ENCODE measurements around the gene TTYH3.

TTYH3 gene

GRCh38 chr7:2631946-2632732 lies at the start of gene TTYH3:
Gene TTYH3 (plus strand): TSS chr7:2631986. CDS start chr7:2632156, 170 bp downstream.
- H3K4me3 ChIP-seq (ENCODE audit: low read depth, low read length) = peak within 1 kb of the TSS; percentile 72
- DNase-seq (ENCODE audit: low read depth) = no peak
- no peak for TF ChIP-seq CTCF (conservative IDR thresholded peaks at IDR 0.05; ENCODE audit: low read depth, low read length)

GRCh38 chr7:2582006-2582735 lies 49.6 kb upstream of the TTYH3 start:
- DNase-seq (ENCODE audit: low read depth) = no peak
- H3K4me3 ChIP-seq (ENCODE audit: low read depth, low read length) = no peak overlapping the region
- TF ChIP-seq CTCF (conservative IDR thresholded peaks at IDR 0.05; ENCODE audit: low read depth, low read length) = no peak

- no peak overlapping the region for H3K4me3 ChIP-seq (ENCODE audit: low read depth, low read length)
- no peak for DNase-seq (ENCODE audit: low read depth)
- no peak for TF ChIP-seq CTCF (conservative IDR thresholded peaks at IDR 0.05; ENCODE audit: low read depth, low read length)
These were observed 47.8 kb upstream of the TTYH3 start for GRCh38 chr7:2583798-2584580.

- no peak for TF ChIP-seq CTCF (conservative IDR thresholded peaks at IDR 0.05; ENCODE audit: low read depth, low read length)
- H3K4me3 ChIP-seq (ENCODE audit: low read depth, low read length) = no peak overlapping the region
- DNase-seq (ENCODE audit: low read depth) = no peak
These were observed 46.3 kb upstream of the TTYH3 start for GRCh38 chr7:2585446-2585845.

GRCh38 chr7:2586326-2587020 lies 45.3 kb upstream of the TTYH3 start:
- no peak for DNase-seq (ENCODE audit: low read depth)
- no peak overlapping the region for H3K4me3 ChIP-seq (ENCODE audit: low read depth, low read length)
- no peak for TF ChIP-seq CTCF (conservative IDR thresholded peaks at IDR 0.05; ENCODE audit: low read depth, low read length)

- H3K4me3 ChIP-seq (ENCODE audit: low read depth, low read length) = no peak overlapping the region
- no peak for TF ChIP-seq CTCF (conservative IDR thresholded peaks at IDR 0.05; ENCODE audit: low read depth, low read length)
- no peak for DNase-seq (ENCODE audit: low read depth)
These were observed 44.7 kb upstream of the TTYH3 start for GRCh38 chr7:2587134-2587533.

Measured in choroid plexus epithelial cell (primary cell).